Stomach (tissue), 9 donors: ENCODE measurements around the gene SPAG16. TPM values are rescaled to one million over a fixed set of nuclear protein-coding genes. Genes with fewer than 3 reads are reported as not detected.

Experiments
- DNase-seq, 2 donors: peaks; one replicate each; pipeline versions ENCODE4 v3.0.0 to v3.0.0-alpha.2; 2013 to 2019
- H3K27ac ChIP-seq, 5 donors: fragments of 200-600 bp in 4 of 5; sonication (generic) in 4 of 5; one replicate each; pipeline ENCODE4 v1.5.1; 2013 to 2019; ENCODE audit warnings: mild to moderate bottlenecking in 1 of 5, moderate library complexity in 1 of 5
- H3K27me3 ChIP-seq, 3 donors: fragments of 200-600 bp; sonication (generic); one replicate each; pipeline ENCODE4 v1.5.1; 2017 to 2019; ENCODE audit warnings: mixed run types in 1 of 3
- H3K36me3 ChIP-seq, 4 donors: fragments of 200-600 bp; sonication (generic); 1 replicate in 3 of 4; 2 replicates in 1 of 4; pipeline ENCODE4 v1.5.1; 2016 to 2019
- H3K4me1 ChIP-seq, 4 donors: fragments of 200-600 bp; sonication (generic); one replicate each; pipeline ENCODE4 v1.5.1; 2016 to 2019
- H3K4me3 ChIP-seq, 4 donors: fragments of 200-600 bp; sonication (generic) in 3 of 4; one replicate each; pipeline ENCODE4 v1.5.1; 2016 to 2019; ENCODE audit warnings: mild to moderate bottlenecking in 1 of 4
- H3K9me3 ChIP-seq, 4 donors: fragments of 200-600 bp; sonication (generic); one replicate each; pipeline ENCODE4 v1.5.1; 2016 to 2019
- EP300 ChIP-seq: sonication (generic); formaldehyde crosslinking; IDR thresholded peaks from one replicate; pipeline ENCODE4 v1.6.1; 2017; ENCODE audit warnings: antibody characterized with exemption
- POLR2A ChIP-seq, 4 donors: fragments of 450-650 bp; IDR thresholded peaks; one replicate each; pipeline ENCODE4 v1.6.1; 2016; ENCODE audit warnings: antibody characterized with exemption in 4 of 4, control low read depth in 2 of 4, mild to moderate bottlenecking in 1 of 4, moderate library complexity in 1 of 4
- POLR2AphosphoS5 ChIP-seq, 3 donors: sonication (generic); formaldehyde crosslinking; IDR thresholded peaks; one replicate each; pipeline ENCODE4 v1.6.1; 2016; ENCODE audit warnings: antibody characterized with exemption in 3 of 3
- WGBS, 5 donors: extraction: QIAGEN DNeasy Blood & Tissue Kit in 3 of 5; methylation state at CpG; one replicate each; pipeline versions ENCODE4 v1.1.5 to v1.1.7; 2013 to 2018; 5-methylcytosine and 5-hydroxymethylcytosine counted together
- intact Hi-C: fragments of 100-400 bp; cut with DNase I; formaldehyde crosslinking; loops from one replicate; pipeline ENCODE4 v1.15.1; 2023; ENCODE audit warnings: low total_unique reads
- polyA plus RNA-seq, 3 donors: library from polyadenylated mRNA; stranded (reverse); fragments of 200-250 nt; gene quantifications; one replicate each; pipeline ENCODE4 v1.2.3, GENCODE V29; 2013
- total RNA-seq, 5 donors: library from RNA; depleted of rRNA; stranded (reverse); fragments of >200 nt; gene quantifications; one replicate each; pipeline versions ENCODE4 v1.1.0 to v1.2.3, GENCODE V29; 2014 to 2016
- TF ChIP-seq, protein P1 (sequence below), 7 experiments: fragments of 450-650 bp in 4 of 7; fragments of 200-600 bp in 3 of 7; sonication (generic) in 3 of 7; IDR thresholded peaks; one replicate each; pipeline ENCODE4 v1.5.1; 2016 to 2019; ENCODE audit warnings: antibody characterized with exemption in 7 of 7, control low read depth in 2 of 7, mild to moderate bottlenecking in 1 of 7
- donor health status: healthy with polysubstance abuse.
- donor health status: Bipolar disorder and iron deficiency.
- donor health status: healthy.

The SPAG16 gene
- total and polyA plus RNA-seq, 8 donors = 16.0 to 137 (median 34.4) TPM

DNA sequence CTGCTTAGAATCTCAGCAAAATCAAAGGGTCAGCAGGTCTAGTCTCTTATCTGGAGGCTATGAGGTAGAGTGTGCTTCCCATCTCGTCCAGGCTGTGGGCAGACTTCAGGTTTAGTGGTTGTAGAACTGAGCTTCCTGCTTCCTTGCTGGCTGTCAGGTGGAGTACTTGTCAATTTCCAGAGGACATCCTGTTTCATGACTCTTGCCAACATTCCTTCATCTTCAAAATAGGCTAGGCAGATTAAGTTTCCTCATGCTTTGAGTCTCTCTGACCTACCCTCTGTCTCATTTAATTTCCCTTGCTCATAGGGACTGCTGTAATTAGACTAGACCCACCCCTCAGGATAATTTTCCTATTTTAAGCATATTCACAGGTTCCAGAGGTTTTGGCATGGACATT, 562.6 kb downstream of the SPAG16 start:
- H3K4me1 ChIP-seq = no peaks in the 10 kb centered on the region
- 5 to 33% (median 21%) methylated on average over 1 of the region's 1 CpG for WGBS, 5 donors

DNA sequence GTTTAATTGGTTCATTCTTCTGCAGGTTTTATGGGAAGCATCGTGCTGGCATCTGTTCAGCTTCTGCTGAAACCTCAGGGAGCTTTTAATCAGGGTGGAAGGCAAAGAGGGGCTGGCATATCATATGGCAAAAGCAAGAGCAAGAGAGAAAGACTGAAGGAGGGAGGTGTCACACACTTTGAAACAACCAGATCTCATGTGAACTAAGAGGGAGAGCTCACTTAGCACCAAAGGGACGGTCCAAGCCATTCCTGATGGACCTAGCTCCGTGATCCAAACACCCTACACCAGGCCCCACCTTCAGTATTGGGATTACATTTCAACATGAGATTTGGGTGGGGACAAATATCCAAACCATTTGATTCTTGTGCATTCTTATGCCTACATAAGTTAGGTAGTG, 563.1 kb downstream of the SPAG16 start:
- no peak overlapping the region for H3K4me3 ChIP-seq
- intact Hi-C loops = no loop called here
- 78 to 88% (median 85%) methylated on average over 3 of the region's 3 CpGs for WGBS, 5 donors

More for the DNA sequence above, 562.6 kb downstream of the SPAG16 start:
- Histone ChIP-seq H3K27ac (no peak overlapping the region), H3K27me3 (no peaks in the 10 kb centered on the region), H3K36me3 (no peaks in the 10 kb centered on the region), H3K9me3 (no peaks in the 10 kb centered on the region), H3K4me3 (no peak overlapping the region)
- no peak for DNase-seq
- TF ChIP-seq POLR2AphosphoS5 (IDR thresholded peaks at IDR 0.05) (no peak), POLR2A (IDR thresholded peaks at IDR 0.05) (no peak), EP300 (no peak)
- TF ChIP-seq, protein P1, sequence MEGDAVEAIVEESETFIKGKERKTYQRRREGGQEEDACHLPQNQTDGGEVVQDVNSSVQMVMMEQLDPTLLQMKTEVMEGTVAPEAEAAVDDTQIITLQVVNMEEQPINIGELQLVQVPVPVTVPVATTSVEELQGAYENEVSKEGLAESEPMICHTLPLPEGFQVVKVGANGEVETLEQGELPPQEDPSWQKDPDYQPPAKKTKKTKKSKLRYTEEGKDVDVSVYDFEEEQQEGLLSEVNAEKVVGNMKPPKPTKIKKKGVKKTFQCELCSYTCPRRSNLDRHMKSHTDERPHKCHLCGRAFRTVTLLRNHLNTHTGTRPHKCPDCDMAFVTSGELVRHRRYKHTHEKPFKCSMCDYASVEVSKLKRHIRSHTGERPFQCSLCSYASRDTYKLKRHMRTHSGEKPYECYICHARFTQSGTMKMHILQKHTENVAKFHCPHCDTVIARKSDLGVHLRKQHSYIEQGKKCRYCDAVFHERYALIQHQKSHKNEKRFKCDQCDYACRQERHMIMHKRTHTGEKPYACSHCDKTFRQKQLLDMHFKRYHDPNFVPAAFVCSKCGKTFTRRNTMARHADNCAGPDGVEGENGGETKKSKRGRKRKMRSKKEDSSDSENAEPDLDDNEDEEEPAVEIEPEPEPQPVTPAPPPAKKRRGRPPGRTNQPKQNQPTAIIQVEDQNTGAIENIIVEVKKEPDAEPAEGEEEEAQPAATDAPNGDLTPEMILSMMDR (IDR thresholded peaks at IDR 0.05) = no peak
- intact Hi-C loops = no loop called here

DNA sequence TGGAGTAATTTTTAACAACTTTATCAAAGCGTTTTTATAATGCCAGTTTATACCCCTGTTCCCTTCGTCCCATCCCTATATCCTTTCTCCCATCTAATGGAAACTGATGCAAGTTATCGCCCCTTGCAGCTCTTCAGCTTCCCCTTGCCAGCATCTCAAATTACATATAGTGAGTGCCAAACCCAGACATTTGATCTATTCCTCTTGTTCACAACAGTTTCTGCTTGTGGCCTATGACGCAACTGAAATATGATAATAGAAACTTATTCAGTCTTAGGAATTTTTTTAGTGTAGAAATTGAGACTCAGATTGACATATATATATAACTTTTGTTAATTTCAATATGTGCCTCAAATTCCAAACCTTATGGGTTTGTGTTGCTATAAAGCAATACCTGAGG, 564.4 kb downstream of the SPAG16 start:
- H3K4me3 ChIP-seq = no peak overlapping the region
- H3K9me3 ChIP-seq = no peaks in the 10 kb centered on the region
- H3K4me1 ChIP-seq = no peaks in the 10 kb centered on the region
- no peaks in the 10 kb centered on the region for H3K36me3 ChIP-seq
- no peaks in the 10 kb centered on the region for H3K27me3 ChIP-seq
- no peak for DNase-seq
- TF ChIP-seq POLR2AphosphoS5 (IDR thresholded peaks at IDR 0.05) = no peak
- TF ChIP-seq, protein P1 (IDR thresholded peaks at IDR 0.05) = no peak
- no peak for TF ChIP-seq EP300
- no peak for TF ChIP-seq POLR2A (IDR thresholded peaks at IDR 0.05)
- intact Hi-C loops = no loop called here
- H3K27ac ChIP-seq = no peak overlapping the region
- WGBS, 5 donors = 57 to 77% (median 69%) methylated on average over 4 of the region's 4 CpGs

More for the DNA sequence above, 563.1 kb downstream of the SPAG16 start:
- H3K9me3 ChIP-seq = no peaks in the 10 kb centered on the region
- DNase-seq = no peak
- no peak overlapping the region for H3K27ac ChIP-seq
- TF ChIP-seq, protein P1 (IDR thresholded peaks at IDR 0.05) = no peak
- TF ChIP-seq POLR2AphosphoS5 (IDR thresholded peaks at IDR 0.05) = no peak
- TF ChIP-seq POLR2A (IDR thresholded peaks at IDR 0.05) = no peak
- TF ChIP-seq EP300 = no peak
- H3K36me3 ChIP-seq = no peaks in the 10 kb centered on the region
- H3K27me3 ChIP-seq = no peaks in the 10 kb centered on the region
- no peaks in the 10 kb centered on the region for H3K4me1 ChIP-seq

DNA sequence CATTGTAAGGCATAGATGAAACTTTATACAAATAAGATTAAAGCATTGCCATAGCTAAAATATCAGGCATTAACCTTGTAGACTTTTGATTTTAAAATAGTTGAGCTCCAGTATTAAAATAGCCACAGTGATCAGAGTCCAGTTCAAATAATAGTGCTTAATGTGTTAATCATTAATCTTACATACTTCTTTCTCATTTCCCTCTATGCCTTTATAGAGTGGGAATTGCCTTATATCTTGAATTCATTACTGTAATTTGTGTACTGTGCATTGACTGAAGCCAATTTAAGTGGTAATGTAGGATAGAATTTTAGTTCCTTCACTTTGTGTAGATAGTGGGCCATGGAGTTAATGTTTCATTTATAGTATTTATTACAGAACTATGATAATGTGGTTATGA, 577.4 kb downstream of the SPAG16 start:
- Histone ChIP-seq H3K36me3 (no peaks in the 10 kb centered on the region), H3K27ac (no peak overlapping the region), H3K9me3 (peaks cover 0 to 4% (median 0%) of the 10 kb centered on the region in 4 donors), H3K4me1 (peaks cover 0 to 4% (median 0%) of the 10 kb centered on the region in 4 donors), H3K27me3 (no peaks in the 10 kb centered on the region), H3K4me3 (no peak overlapping the region)
- intact Hi-C loops = no loop called here
- TF ChIP-seq, protein P1 (IDR thresholded peaks at IDR 0.05) = no peak
- no peak for TF ChIP-seq EP300
- TF ChIP-seq POLR2AphosphoS5 (IDR thresholded peaks at IDR 0.05) = no peak
- TF ChIP-seq POLR2A (IDR thresholded peaks at IDR 0.05) = no peak
- DNase-seq = no peak
